Liver (tissue), 9 donors: ENCODE measurements around the gene RACGAP1. TPM values are rescaled to one million over a fixed set of nuclear protein-coding genes. Genes with fewer than 3 reads are reported as not detected.

Source experiments
- DNase-seq: peaks from one replicate; pipeline ENCODE4 v3.0.0-alpha.2; 2017; ENCODE audit warnings: low spot score
- H3K27ac ChIP-seq, 2 donors: one replicate each; pipeline ENCODE4 v1.7.0; 2013; ENCODE audit warnings: inconsistent platforms in 2 of 2, low read length in 2 of 2, control low read depth in 1 of 2, low read depth in 1 of 2, mild to moderate bottlenecking in 1 of 2
- H3K27me3 ChIP-seq, 4 donors: one replicate each; pipeline versions ENCODE4 v1.6.1 to v1.7.0; 2013; ENCODE audit warnings: low read length in 3 of 4, inconsistent platforms in 1 of 4, mild to moderate bottlenecking in 1 of 4, moderate library complexity in 1 of 4; ENCODE audit not compliant: control insufficient read depth in 4 of 4, insufficient read depth in 4 of 4
- H3K36me3 ChIP-seq, 4 donors: one replicate each; pipeline versions ENCODE4 v1.6.1 to v1.7.0; 2013; ENCODE audit warnings: low read length in 3 of 4, mild to moderate bottlenecking in 3 of 4, low read depth in 1 of 4, moderate library complexity in 1 of 4; ENCODE audit not compliant: control insufficient read depth in 4 of 4, insufficient read depth in 3 of 4
- H3K4me1 ChIP-seq, 4 donors: one replicate each; pipeline versions ENCODE4 v1.6.1 to v1.7.0; 2013; ENCODE audit warnings: low read length in 3 of 4, mild to moderate bottlenecking in 3 of 4, moderate library complexity in 1 of 4; ENCODE audit not compliant: control insufficient read depth in 4 of 4, insufficient read depth in 4 of 4
- H3K4me3 ChIP-seq, 3 donors: one replicate each; pipeline versions ENCODE4 v1.6.1 to v1.7.0; 2013; ENCODE audit warnings: low read length in 3 of 3, control low read depth in 1 of 3, low read depth in 1 of 3, mild to moderate bottlenecking in 1 of 3
- H3K9ac ChIP-seq, 2 donors: one replicate each; pipeline ENCODE4 v1.7.0; 2013; ENCODE audit warnings: low read length in 2 of 2, mild to moderate bottlenecking in 2 of 2, moderate library complexity in 2 of 2, control low read depth in 1 of 2, low read depth in 1 of 2
- H3K9me3 ChIP-seq, 4 donors: one replicate each; pipeline versions ENCODE4 v1.6.1 to v1.7.0; 2013; ENCODE audit warnings: low read length in 3 of 4; ENCODE audit not compliant: control insufficient read depth in 4 of 4
- EGR1 ChIP-seq, 2 donors: IDR thresholded peaks; 2 replicates each; pipeline ENCODE4 v1.6.1; 2016 to 2018; ENCODE audit warnings: antibody characterized with exemption in 2 of 2, low read depth in 2 of 2
- FOXA1 ChIP-seq: IDR thresholded peaks from 2 replicates; pipeline ENCODE4 v1.6.1; 2016; ENCODE audit warnings: antibody characterized with exemption
- FOXA2 ChIP-seq: IDR thresholded peaks from 2 replicates; pipeline ENCODE4 v1.6.1; 2016; ENCODE audit warnings: antibody characterized with exemption
- GABPA ChIP-seq, 2 donors: IDR thresholded peaks in 1 of 2; conservative IDR thresholded peaks in 1 of 2; 2 replicates each; pipeline ENCODE4 v1.6.1; 2016; ENCODE audit warnings: antibody characterized with exemption in 2 of 2, mild to moderate bottlenecking in 1 of 2, moderate library complexity in 1 of 2
- HNF4A ChIP-seq, 2 donors: conservative IDR thresholded peaks; 2 replicates each; pipeline ENCODE4 v1.6.1; 2016; ENCODE audit warnings: antibody characterized with exemption in 2 of 2, mild to moderate bottlenecking in 2 of 2
- HNF4G ChIP-seq: IDR thresholded peaks from 2 replicates; pipeline ENCODE4 v1.6.1; 2016; ENCODE audit warnings: antibody characterized with exemption
- JUND ChIP-seq, 2 donors: IDR thresholded peaks; 2 replicates each; pipeline ENCODE4 v1.6.1; 2016; ENCODE audit warnings: antibody characterized with exemption in 2 of 2
- RAD21 ChIP-seq, 2 donors: IDR thresholded peaks; 2 replicates each; pipeline ENCODE4 v1.6.1; 2016; ENCODE audit warnings: antibody characterized with exemption in 2 of 2, mild to moderate bottlenecking in 2 of 2
- RXRA ChIP-seq, 2 donors: IDR thresholded peaks; 2 replicates each; pipeline ENCODE4 v1.6.1; 2017 to 2018; ENCODE audit warnings: antibody characterized with exemption in 2 of 2, mild to moderate bottlenecking in 1 of 2
- SP1 ChIP-seq: IDR thresholded peaks from 2 replicates; pipeline ENCODE4 v1.6.1; 2018; ENCODE audit warnings: antibody characterized with exemption, mild to moderate bottlenecking
- TAF1 ChIP-seq: conservative IDR thresholded peaks from 2 replicates; pipeline ENCODE4 v1.6.1; 2016; ENCODE audit warnings: antibody characterized with exemption, mild to moderate bottlenecking
- YY1 ChIP-seq: IDR thresholded peaks from 2 replicates; pipeline ENCODE4 v1.6.1; 2016; ENCODE audit warnings: antibody characterized with exemption, mild to moderate bottlenecking
- WGBS: extraction: QIAGEN DNeasy Blood & Tissue Kit; methylation state at CpG from one replicate; pipeline ENCODE4 v1.1.7; 2013; 5-methylcytosine and 5-hydroxymethylcytosine counted together
- polyA plus RNA-seq, 2 donors: library from polyadenylated mRNA; stranded (reverse) in 1 of 2; unstranded in 1 of 2; fragments of 200-250 nt in 1 of 2; fragments of >200 nt in 1 of 2; fragmentation: Nextera tagmentation in 1 of 2; extraction: Ambion mirVana in 1 of 2; gene quantifications; one replicate each; pipeline versions ENCODE4 v1.2.1 to v1.2.3, GENCODE V29; 2013 to 2015
- total RNA-seq, 2 donors: library from RNA; depleted of rRNA; stranded (reverse); fragments of >200 nt; gene quantifications; one replicate each; pipeline ENCODE4 v1.2.3, GENCODE V29; 2014
- TF ChIP-seq, protein P1 (sequence below): IDR thresholded peaks from 2 replicates; pipeline ENCODE4 v1.6.1; 2016; ENCODE audit warnings: antibody characterized with exemption, mild to moderate bottlenecking
- TF ChIP-seq, protein P2 (sequence below): fragments of 150-350 bp; IDR thresholded peaks from 2 replicates; pipeline ENCODE4 v1.5.1; 2017; ENCODE audit warnings: improper control_type of control experiment, low read depth, low read length; ENCODE audit not compliant: missing input control
- TF ChIP-seq, protein P3 (sequence below): IDR thresholded peaks from 2 replicates; pipeline ENCODE4 v1.6.1; 2016; ENCODE audit warnings: antibody characterized with exemption
- TF ChIP-seq, protein P4 (sequence below): IDR thresholded peaks from 2 replicates; pipeline ENCODE4 v1.6.1; 2016; ENCODE audit warnings: antibody characterized with exemption
- TF ChIP-seq, protein P5 (sequence below): IDR thresholded peaks from 2 replicates; pipeline ENCODE4 v1.6.1; 2016; ENCODE audit warnings: antibody characterized with exemption
- donor health status: healthy.
- donor health status: healthy.
- donor health status: healthy.
- donor health status: healthy.
- donor health status: healthy.

Gene RACGAP1
- total and polyA plus RNA-seq, 4 donors, result 1.0 to 38.3 (median 2.9) TPM

DNA sequence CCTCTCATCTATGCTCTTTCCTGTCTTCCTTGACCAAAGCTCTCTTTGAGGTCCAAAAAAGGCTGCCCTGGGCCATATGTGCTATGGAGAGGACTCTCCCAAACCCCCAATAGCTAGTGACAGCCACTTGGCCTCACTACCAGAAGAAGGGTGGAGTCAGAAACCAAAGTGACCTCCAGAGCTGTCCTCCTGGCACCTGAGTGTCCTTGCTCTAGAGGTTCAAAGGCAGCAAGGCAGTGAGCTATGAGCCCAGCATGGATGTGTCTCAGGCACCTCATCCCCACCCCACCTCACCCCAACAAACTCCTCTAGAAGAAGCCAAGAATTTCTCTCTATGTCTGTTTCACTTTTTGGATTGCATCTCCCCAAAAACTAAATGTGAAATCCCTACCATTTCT is 67.7 kb downstream of the RACGAP1 start:
- no peaks in the 10 kb centered on the region for H3K9me3 ChIP-seq
- H3K4me3 ChIP-seq, result no peak overlapping the region
- peaks cover under 1 to 8% (median 4%) of the 10 kb centered on the region in 4 donors for H3K4me1 ChIP-seq
- TF ChIP-seq, protein P1, sequence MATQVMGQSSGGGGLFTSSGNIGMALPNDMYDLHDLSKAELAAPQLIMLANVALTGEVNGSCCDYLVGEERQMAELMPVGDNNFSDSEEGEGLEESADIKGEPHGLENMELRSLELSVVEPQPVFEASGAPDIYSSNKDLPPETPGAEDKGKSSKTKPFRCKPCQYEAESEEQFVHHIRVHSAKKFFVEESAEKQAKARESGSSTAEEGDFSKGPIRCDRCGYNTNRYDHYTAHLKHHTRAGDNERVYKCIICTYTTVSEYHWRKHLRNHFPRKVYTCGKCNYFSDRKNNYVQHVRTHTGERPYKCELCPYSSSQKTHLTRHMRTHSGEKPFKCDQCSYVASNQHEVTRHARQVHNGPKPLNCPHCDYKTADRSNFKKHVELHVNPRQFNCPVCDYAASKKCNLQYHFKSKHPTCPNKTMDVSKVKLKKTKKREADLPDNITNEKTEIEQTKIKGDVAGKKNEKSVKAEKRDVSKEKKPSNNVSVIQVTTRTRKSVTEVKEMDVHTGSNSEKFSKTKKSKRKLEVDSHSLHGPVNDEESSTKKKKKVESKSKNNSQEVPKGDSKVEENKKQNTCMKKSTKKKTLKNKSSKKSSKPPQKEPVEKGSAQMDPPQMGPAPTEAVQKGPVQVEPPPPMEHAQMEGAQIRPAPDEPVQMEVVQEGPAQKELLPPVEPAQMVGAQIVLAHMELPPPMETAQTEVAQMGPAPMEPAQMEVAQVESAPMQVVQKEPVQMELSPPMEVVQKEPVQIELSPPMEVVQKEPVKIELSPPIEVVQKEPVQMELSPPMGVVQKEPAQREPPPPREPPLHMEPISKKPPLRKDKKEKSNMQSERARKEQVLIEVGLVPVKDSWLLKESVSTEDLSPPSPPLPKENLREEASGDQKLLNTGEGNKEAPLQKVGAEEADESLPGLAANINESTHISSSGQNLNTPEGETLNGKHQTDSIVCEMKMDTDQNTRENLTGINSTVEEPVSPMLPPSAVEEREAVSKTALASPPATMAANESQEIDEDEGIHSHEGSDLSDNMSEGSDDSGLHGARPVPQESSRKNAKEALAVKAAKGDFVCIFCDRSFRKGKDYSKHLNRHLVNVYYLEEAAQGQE, result no peak
- no peak for TF ChIP-seq RXRA (IDR thresholded peaks at IDR 0.05)
- TF ChIP-seq, protein P2, sequence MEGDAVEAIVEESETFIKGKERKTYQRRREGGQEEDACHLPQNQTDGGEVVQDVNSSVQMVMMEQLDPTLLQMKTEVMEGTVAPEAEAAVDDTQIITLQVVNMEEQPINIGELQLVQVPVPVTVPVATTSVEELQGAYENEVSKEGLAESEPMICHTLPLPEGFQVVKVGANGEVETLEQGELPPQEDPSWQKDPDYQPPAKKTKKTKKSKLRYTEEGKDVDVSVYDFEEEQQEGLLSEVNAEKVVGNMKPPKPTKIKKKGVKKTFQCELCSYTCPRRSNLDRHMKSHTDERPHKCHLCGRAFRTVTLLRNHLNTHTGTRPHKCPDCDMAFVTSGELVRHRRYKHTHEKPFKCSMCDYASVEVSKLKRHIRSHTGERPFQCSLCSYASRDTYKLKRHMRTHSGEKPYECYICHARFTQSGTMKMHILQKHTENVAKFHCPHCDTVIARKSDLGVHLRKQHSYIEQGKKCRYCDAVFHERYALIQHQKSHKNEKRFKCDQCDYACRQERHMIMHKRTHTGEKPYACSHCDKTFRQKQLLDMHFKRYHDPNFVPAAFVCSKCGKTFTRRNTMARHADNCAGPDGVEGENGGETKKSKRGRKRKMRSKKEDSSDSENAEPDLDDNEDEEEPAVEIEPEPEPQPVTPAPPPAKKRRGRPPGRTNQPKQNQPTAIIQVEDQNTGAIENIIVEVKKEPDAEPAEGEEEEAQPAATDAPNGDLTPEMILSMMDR, result no peak
- no peak for TF ChIP-seq FOXA2
- no peak for TF ChIP-seq FOXA1
- TF ChIP-seq GABPA (IDR thresholded peaks at IDR 0.05 in 1 of 2, conservative IDR thresholded peaks at IDR 0.05 in 1 of 2), result no peak
- no peak for TF ChIP-seq JUND (IDR thresholded peaks at IDR 0.05)
- no peak for TF ChIP-seq EGR1 (IDR thresholded peaks at IDR 0.05; ENCODE audit: low read depth in 2 of 2)
- no peak for TF ChIP-seq RAD21 (IDR thresholded peaks at IDR 0.05)
- TF ChIP-seq HNF4G, result no peak
- H3K27ac ChIP-seq, result no peak overlapping the region
- DNase-seq, result no peak
- H3K9ac ChIP-seq, result no peak overlapping the region
- H3K27me3 ChIP-seq, result peaks cover 0 to 5% (median 2%) of the 10 kb centered on the region in 4 donors
- no peaks in the 10 kb centered on the region for H3K36me3 ChIP-seq

DNA sequence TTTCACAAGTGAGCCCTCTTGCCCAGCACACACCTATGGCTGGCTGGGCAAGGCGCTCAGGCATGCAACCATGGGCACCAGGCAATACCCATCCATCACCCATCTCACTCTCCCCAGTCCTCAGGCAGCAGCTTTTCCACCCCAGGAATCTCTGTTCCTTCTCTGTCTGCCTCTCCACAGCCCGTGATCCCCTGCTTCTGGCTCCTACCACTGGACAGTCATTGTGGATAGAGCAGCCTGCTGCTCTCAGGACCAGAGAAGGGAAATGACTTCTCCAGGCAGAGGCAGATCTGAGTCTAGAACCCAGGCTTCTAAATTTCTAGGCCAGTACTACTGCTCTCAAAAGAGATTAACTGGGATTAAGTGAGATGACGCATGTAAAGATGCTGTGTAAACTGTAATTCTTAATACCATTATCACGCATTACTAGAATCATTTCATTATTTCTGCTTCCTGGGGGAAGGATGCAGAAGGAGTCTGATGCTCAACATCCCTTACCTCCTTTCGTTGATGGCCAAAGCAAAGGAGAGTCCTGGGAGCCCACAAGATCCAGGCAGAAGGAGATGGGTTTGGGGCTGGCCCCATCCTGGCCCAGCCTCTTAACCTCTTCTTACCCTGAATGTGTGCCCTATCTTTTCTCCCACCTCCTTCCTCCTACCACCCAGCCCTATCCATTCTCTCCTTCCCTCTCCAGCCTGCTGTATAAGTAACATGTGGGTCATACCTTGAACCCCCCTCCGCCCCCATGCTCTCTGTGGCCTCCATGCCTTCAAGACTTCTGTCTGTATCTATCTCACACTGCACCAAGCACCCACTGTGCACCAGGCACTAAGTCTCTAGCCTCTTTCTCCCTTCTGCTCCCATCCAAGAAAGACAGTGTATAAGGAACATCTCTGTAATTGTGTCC is 68.4 kb downstream of the RACGAP1 start:
- WGBS, result 91% methylated on average over 6 of the region's 6 CpGs
- peaks cover 4 to 6% (median 5%) of the 10 kb centered on the region in 4 donors for H3K4me1 ChIP-seq
- no peak overlapping the region for H3K4me3 ChIP-seq
- no peak for TF ChIP-seq FOXA2
- TF ChIP-seq EGR1 (IDR thresholded peaks at IDR 0.05; ENCODE audit: low read depth in 2 of 2), result no peak
- no peak for TF ChIP-seq HNF4G
- no peak for TF ChIP-seq SP1
- TF ChIP-seq GABPA (IDR thresholded peaks at IDR 0.05 in 1 of 2, conservative IDR thresholded peaks at IDR 0.05 in 1 of 2), result no peak
- no peak for TF ChIP-seq HNF4A (conservative IDR thresholded peaks at IDR 0.05)
- TF ChIP-seq, protein P3, sequence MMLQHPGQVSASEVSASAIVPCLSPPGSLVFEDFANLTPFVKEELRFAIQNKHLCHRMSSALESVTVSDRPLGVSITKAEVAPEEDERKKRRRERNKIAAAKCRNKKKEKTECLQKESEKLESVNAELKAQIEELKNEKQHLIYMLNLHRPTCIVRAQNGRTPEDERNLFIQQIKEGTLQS, result no peak
- TF ChIP-seq, protein P4, sequence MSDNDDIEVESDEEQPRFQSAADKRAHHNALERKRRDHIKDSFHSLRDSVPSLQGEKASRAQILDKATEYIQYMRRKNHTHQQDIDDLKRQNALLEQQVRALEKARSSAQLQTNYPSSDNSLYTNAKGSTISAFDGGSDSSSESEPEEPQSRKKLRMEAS, result no peak
- TF ChIP-seq YY1, result no peak
- TF ChIP-seq FOXA1, result no peak
- TF ChIP-seq RAD21 (IDR thresholded peaks at IDR 0.05), result no peak
- TF ChIP-seq, protein P5, sequence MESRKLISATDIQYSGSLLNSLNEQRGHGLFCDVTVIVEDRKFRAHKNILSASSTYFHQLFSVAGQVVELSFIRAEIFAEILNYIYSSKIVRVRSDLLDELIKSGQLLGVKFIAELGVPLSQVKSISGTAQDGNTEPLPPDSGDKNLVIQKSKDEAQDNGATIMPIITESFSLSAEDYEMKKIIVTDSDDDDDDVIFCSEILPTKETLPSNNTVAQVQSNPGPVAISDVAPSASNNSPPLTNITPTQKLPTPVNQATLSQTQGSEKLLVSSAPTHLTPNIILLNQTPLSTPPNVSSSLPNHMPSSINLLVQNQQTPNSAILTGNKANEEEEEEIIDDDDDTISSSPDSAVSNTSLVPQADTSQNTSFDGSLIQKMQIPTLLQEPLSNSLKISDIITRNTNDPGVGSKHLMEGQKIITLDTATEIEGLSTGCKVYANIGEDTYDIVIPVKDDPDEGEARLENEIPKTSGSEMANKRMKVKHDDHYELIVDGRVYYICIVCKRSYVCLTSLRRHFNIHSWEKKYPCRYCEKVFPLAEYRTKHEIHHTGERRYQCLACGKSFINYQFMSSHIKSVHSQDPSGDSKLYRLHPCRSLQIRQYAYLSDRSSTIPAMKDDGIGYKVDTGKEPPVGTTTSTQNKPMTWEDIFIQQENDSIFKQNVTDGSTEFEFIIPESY, result no peak
- TF ChIP-seq, protein P1, result no peak
- no peak for TF ChIP-seq TAF1
- no peak for TF ChIP-seq JUND (IDR thresholded peaks at IDR 0.05)
- H3K27me3 ChIP-seq, result peaks cover 0 to 5% (median 2%) of the 10 kb centered on the region in 4 donors
- no peaks in the 10 kb centered on the region for H3K9me3 ChIP-seq
- H3K9ac ChIP-seq, result no peak overlapping the region
- H3K36me3 ChIP-seq, result no peaks in the 10 kb centered on the region
- no peak for DNase-seq
- H3K27ac ChIP-seq, result no peak overlapping the region
